Activated naive CD8-positive, alpha-beta T cell treated with anti-CD3 and anti-CD28 coated beads for 36 hours (primary cell): ENCODE data around the gene LRRC25. TPM values are rescaled to one million over a fixed set of nuclear protein-coding genes. Genes with fewer than 3 reads are reported as not detected.
A peak's percentile ranks its signal among the peaks of the same experiment; 100 is the strongest.

Source experiments
- DNase-seq: peaks from one replicate; pipeline ENCODE4 v3.0.0; 2021
- H3K27ac Mint-ChIP-seq: one replicate; pipeline ENCODE4 v1.8.0; 2022; ENCODE audit warnings: mild to moderate bottlenecking, moderate library complexity, mixed read lengths
- H3K27me3 Mint-ChIP-seq: one replicate; pipeline ENCODE4 v1.8.0; 2022; ENCODE audit warnings: mild to moderate bottlenecking, mixed read lengths
- H3K36me3 Mint-ChIP-seq: one replicate; pipeline ENCODE4 v1.8.0; 2021; ENCODE audit warnings: mild to moderate bottlenecking, mixed read lengths
- H3K4me1 Mint-ChIP-seq: one replicate; pipeline ENCODE4 v1.8.0; 2021; ENCODE audit warnings: mixed read lengths
- H3K4me3 Mint-ChIP-seq: one replicate; pipeline ENCODE4 v1.8.0; 2022; ENCODE audit warnings: mild to moderate bottlenecking, moderate library complexity, mixed read lengths
- H3K9me3 Mint-ChIP-seq: one replicate; pipeline ENCODE4 v1.8.0; 2022; ENCODE audit warnings: mixed read lengths
- total RNA-seq, 2 experiments: library from RNA; stranded (reverse); gene quantifications; one replicate each; pipeline ENCODE4 v1.2.3, GENCODE V29; 2021

LRRC25 gene
- total RNA-seq, 2 experiments from 2014 or later = not detected

GRCh38 chr19:18439025-18439909, 41.8 kb upstream of the LRRC25 start:
- Mint-ChIP-seq H3K4me1 (peaks cover 27% of the 10 kb centered on the region), H3K27ac (no peak overlapping the region)
- no peak for DNase-seq

GRCh38 chr19:18438331-18439024, 41.1 kb upstream of the LRRC25 start:
- Mint-ChIP-seq H3K36me3 (peaks cover 15% of the 10 kb centered on the region), H3K27ac (no peak overlapping the region)
- DNase-seq = no peak

More at GRCh38 chr19:18439025-18439909, 41.8 kb upstream of the LRRC25 start:
- Mint-ChIP-seq H3K36me3 (peaks cover 13% of the 10 kb centered on the region), H3K27me3 (no peaks in the 10 kb centered on the region), H3K9me3 (peaks cover 3% of the 10 kb centered on the region), H3K4me3 (no peak overlapping the region)

GRCh38 chr19:18437491-18438330, 40.3 kb upstream of the LRRC25 start, which contains the start of gene ISYNA1:
ISYNA1 (minus strand) TSS chr19:18438133; CDS start chr19:18437979, 154 bp downstream.
- H3K9me3 Mint-ChIP-seq = peaks cover 3% of the 10 kb centered on the region
- peaks cover 14% of the 10 kb centered on the region for H3K36me3 Mint-ChIP-seq
- peak within 1 kb of the TSS; percentile 69 for H3K4me3 Mint-ChIP-seq
- H3K4me1 Mint-ChIP-seq = peaks cover 29% of the 10 kb centered on the region
- H3K27ac Mint-ChIP-seq = peak within 1 kb of the TSS; percentile 20
- peak; percentile 69 for DNase-seq
- H3K27me3 Mint-ChIP-seq = no peaks in the 10 kb centered on the region

More at GRCh38 chr19:18438331-18439024, 41.1 kb upstream of the LRRC25 start:
- H3K4me3 Mint-ChIP-seq = no peak overlapping the region
- no peaks in the 10 kb centered on the region for H3K27me3 Mint-ChIP-seq
- H3K9me3 Mint-ChIP-seq = peaks cover 3% of the 10 kb centered on the region
- H3K4me1 Mint-ChIP-seq = peaks cover 29% of the 10 kb centered on the region

- peak; percentile 88 for DNase-seq
- H3K27ac Mint-ChIP-seq = peak overlapping the region; percentile 50
- no peaks in the 10 kb centered on the region for H3K27me3 Mint-ChIP-seq
- H3K9me3 Mint-ChIP-seq = no peaks in the 10 kb centered on the region
- peak overlapping the region; percentile 69 for H3K4me3 Mint-ChIP-seq
- H3K36me3 Mint-ChIP-seq = peaks cover 9% of the 10 kb centered on the region
- peaks cover 29% of the 10 kb centered on the region for H3K4me1 Mint-ChIP-seq
Measured at GRCh38 chr19:18436671-18437490, 39.5 kb upstream of the LRRC25 start.

GRCh38 chr19:18435842-18436670, 38.6 kb upstream of the LRRC25 start:
- Mint-ChIP-seq H3K36me3 (peaks cover 10% of the 10 kb centered on the region), H3K4me3 (peak overlapping the region; percentile 65), H3K27me3 (no peaks in the 10 kb centered on the region), H3K4me1 (peaks cover 29% of the 10 kb centered on the region), H3K9me3 (no peaks in the 10 kb centered on the region), H3K27ac (peak overlapping the region; percentile 50)
- DNase-seq = no peak

GRCh38 chr19:18435178-18435841, 37.9 kb upstream of the LRRC25 start:
- Mint-ChIP-seq H3K27ac (no peak overlapping the region), H3K4me1 (peaks cover 30% of the 10 kb centered on the region), H3K4me3 (no peak overlapping the region), H3K27me3 (no peaks in the 10 kb centered on the region), H3K36me3 (peaks cover 10% of the 10 kb centered on the region), H3K9me3 (no peaks in the 10 kb centered on the region)
- DNase-seq = no peak

- H3K27me3 Mint-ChIP-seq = no peaks in the 10 kb centered on the region
- H3K9me3 Mint-ChIP-seq = no peaks in the 10 kb centered on the region
- no peak for DNase-seq
- peak overlapping the region; percentile 69 for H3K27ac Mint-ChIP-seq
- peaks cover 10% of the 10 kb centered on the region for H3K36me3 Mint-ChIP-seq
- H3K4me3 Mint-ChIP-seq = peak overlapping the region; percentile 66
- peaks cover 31% of the 10 kb centered on the region for H3K4me1 Mint-ChIP-seq
Measured at GRCh38 chr19:18434411-18435175, 37.2 kb upstream of the LRRC25 start.

- peak overlapping the region; percentile 66 for H3K4me3 Mint-ChIP-seq
- peaks cover 10% of the 10 kb centered on the region for H3K36me3 Mint-ChIP-seq
- DNase-seq = no peak
- H3K27ac Mint-ChIP-seq = peak overlapping the region; percentile 69
- H3K27me3 Mint-ChIP-seq = no peaks in the 10 kb centered on the region
- H3K9me3 Mint-ChIP-seq = no peaks in the 10 kb centered on the region
- H3K4me1 Mint-ChIP-seq = peaks cover 29% of the 10 kb centered on the region
Measured at GRCh38 chr19:18433735-18434398, 36.4 kb upstream of the LRRC25 start.

- H3K36me3 Mint-ChIP-seq = peaks cover 10% of the 10 kb centered on the region
- peak overlapping the region; percentile 40 for H3K4me3 Mint-ChIP-seq
- peaks cover 31% of the 10 kb centered on the region for H3K4me1 Mint-ChIP-seq
- no peak for DNase-seq
- no peaks in the 10 kb centered on the region for H3K27me3 Mint-ChIP-seq
- H3K9me3 Mint-ChIP-seq = no peaks in the 10 kb centered on the region
- H3K27ac Mint-ChIP-seq = peak overlapping the region; percentile 34
Measured at GRCh38 chr19:18433015-18433691, 35.7 kb upstream of the LRRC25 start.

GRCh38 chr19:18432275-18433014, 35.0 kb upstream of the LRRC25 start:
- H3K27me3 Mint-ChIP-seq = no peaks in the 10 kb centered on the region
- peak overlapping the region; percentile 34 for H3K27ac Mint-ChIP-seq
- no peak for DNase-seq
- peaks cover 10% of the 10 kb centered on the region for H3K36me3 Mint-ChIP-seq
- peak overlapping the region; percentile 42 for H3K4me3 Mint-ChIP-seq
- H3K9me3 Mint-ChIP-seq = no peaks in the 10 kb centered on the region
- peaks cover 31% of the 10 kb centered on the region for H3K4me1 Mint-ChIP-seq
